Kidney glomerular epithelial cell (primary cell): ENCODE measurements around the gene ORM2.
"Not testable (repeated sequence)": the region's sequence is repeated elsewhere in the genome, so short reads cannot be mapped to it uniquely, and the experiment has no call there.

Experiments
- DNase-seq: peaks from one replicate; lab custom pipeline; 2025; lab: John Stamatoyannopoulos, UW

The ORM2 gene

DNA sequence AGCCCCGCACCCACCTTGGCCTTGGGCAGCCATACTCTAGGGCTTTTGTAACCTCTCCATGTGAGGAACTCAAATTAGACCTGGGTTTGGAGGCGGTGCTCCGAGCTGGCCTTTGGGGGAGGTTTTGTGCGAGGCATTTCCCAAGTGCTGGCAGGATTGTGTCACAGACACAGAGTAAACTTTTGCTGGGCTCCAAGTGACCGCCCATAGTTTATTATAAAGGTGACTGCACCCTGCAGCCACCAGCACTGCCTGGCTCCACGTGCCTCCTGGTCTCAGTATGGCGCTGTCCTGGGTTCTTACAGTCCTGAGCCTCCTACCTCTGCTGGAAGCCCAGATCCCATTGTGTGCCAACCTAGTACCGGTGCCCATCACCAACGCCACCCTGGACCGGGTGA lies at the start of gene ORM2:
Gene ORM2 (plus strand): TSS at position 245 of the 398 bp plus-strand sequence. CDS start 36 bp downstream, at position 281.
- DNase-seq: not testable (repeated sequence)

DNA sequence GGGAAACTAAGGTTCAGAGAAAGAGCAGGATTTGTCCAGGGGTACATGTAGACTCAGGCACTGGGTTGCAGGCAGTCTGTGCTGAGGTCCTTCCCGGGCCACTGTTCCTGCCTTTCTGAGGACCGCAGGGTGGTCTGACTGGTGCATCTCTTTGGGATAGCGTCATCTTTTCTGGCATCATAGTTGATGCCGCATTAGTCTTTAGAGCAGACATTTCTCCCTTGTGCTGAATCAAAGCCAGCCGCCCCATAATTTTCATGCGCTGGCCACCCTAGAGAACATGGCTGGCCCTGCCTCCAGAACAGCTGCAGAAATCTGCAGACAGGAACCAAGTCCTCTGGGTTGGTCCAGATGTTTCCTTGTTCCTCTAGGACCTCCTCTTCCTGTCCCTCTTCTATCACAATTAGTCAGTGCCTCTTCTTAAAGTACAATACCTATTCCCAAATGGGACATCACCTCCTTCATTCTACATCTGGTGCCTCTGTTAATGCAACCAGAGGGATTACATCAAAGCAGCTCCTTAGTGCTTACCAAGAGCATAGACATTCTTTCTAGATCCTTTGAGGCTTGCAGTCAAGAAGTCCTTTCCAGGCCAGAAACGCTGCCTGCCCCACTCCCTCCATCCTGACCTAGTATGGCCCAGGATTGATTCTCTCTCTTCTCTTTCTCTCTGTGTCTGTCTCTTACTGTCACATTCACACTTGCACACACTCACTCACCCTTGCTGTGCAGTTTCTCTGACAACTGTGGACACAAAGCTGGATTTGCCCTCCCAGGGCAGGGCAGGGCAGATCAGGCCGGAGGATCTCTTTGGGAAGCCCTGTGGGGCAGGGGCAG lies 48.8 kb upstream of the ORM2 start:
- DNase-seq: no peak

GRCh38 chr9:114281473-114282103 lies 48.1 kb upstream of the ORM2 start:
- DNase-seq: no peak

- DNase-seq: no peak
These were observed 47.6 kb upstream of the ORM2 start for GRCh38 chr9:114282104-114282485.

GRCh38 chr9:114282507-114282906 lies 47.2 kb upstream of the ORM2 start:
- DNase-seq: no peak

DNA sequence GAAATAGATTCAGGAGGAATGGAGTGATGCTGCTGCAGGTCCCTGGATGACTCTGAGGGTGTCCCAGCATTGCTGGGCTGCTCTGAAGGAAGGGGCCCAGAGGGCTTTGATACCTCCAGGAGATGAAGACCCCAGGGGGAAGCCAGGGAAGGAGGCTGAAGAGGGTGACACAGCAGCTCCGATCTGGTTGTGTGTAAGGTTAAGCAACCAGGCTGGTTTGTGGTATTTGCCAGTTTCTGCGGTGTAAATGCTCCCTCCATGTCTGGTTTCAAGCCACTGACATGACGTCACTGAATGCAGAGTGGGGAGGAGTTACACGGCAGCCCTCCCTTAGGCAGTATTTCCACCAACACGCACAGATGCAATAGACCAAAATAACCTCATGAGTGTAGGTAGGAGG lies 46.7 kb upstream of the ORM2 start:
- DNase-seq: no peak

GRCh38 chr9:114283551-114284111 lies 46.0 kb upstream of the ORM2 start:
- no peak for DNase-seq

- no peak for DNase-seq
These were observed 45.2 kb upstream of the ORM2 start for GRCh38 chr9:114284316-114285060.

GRCh38 chr9:114285166-114285867 lies 44.4 kb upstream of the ORM2 start:
- peak; percentile 91 for DNase-seq

GRCh38 chr9:114286146-114286679 lies 43.5 kb upstream of the ORM2 start:
- no peak for DNase-seq

DNA sequence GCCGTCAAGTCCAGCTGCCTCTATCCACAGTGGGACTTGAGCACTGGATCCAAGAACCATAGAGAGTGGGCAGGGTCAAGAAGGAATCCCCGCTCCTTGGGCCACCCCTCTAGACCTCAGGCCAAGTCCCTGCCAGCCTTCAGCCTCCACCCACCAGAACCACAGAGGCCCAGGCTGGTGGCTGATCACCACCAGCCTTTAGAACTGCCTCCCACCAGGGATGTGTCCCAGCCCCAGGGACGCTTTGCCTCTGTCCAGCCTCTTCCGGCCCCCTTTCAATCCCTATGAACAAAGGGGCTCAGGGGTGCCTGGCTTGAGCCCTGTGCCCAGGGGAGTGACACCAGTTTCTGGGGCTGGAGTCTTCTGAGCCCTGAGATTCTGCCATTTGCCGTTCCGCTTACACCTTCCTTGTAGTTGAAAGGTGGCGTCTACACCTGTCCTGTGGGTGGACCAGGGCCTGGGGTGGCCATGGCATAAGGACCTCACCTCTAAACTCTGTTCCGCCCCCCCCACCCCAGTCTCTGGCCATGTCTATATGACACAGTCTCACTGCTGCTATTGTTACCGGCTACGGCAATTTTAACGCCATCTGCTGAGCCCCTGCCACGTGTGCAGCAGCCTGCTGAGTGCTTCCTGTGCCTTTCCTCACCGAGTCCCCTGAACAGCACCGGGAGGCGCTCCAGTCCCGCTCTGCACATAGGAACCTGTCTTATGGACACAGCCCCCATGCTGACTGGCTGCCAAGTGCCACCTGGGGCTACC lies 42.5 kb upstream of the ORM2 start:
- DNase-seq: no peak

DNA sequence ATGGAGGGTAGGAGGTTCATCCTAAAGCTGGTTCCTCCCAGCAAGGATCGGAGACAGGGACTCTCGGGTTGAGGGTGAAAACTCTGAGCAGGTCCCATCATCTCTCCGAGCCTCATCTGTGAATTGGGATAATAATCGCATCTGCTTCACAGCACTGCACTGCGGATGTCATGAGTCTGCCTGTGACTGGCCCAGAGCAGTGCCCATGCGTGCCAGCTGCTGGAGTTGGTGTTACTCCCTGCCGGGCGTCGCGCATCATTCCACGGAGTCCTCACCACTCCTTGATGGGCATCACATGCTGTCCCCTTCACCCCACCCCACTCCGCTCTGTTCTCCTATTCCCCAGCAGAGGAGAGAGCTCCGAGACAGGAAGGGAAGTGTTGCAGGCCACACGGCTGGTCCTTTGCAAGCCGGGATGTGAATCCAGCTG lies 41.9 kb upstream of the ORM2 start:
- DNase-seq: no peak

DNA sequence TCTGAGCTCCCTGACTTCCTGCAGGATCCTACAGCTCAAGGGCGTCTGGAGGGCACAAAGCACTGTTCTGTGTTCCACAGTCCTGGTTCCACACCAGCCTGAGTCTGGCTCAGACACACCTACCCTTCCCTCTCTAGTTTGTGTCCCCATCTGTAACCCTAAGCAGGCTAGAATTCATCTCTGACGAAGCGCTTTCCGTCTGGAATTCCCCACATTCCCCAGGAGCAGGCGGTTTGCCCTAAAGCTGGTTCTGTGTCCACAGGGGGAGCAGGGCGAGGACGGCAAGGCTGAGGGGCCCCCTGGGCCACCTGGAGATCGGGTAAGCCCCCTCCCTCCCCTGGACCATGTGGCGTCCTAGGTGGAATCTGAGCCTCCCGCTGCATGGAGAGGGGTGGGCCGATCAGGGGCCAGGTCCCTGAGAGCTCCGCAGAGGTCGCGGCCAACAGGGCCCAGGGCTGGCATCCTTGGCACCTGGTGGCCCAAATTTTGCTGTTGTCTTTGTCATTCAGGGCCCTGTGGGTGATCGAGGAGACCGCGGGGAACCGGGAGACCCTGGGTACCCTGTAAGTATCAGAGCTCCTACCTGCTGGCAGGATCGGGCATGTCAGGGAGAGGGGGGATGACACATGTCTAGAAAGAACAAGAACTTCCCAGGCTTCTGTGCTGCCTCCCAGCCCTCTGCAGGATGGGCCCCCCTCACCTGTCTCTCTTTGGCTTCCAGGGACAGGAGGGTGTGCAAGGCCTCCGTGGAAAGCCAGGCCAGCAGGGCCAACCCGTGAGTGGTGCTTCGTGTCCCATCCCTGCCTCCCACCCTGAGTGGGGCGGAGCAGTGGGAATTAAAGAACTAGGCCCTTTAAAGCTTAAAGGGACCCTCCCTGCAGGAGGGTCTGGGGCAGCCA lies 41.2 kb upstream of the ORM2 start:
- DNase-seq: peak; percentile 69

GRCh38 chr9:114289106-114289505 lies 40.6 kb upstream of the ORM2 start:
- DNase-seq: no peak

DNA sequence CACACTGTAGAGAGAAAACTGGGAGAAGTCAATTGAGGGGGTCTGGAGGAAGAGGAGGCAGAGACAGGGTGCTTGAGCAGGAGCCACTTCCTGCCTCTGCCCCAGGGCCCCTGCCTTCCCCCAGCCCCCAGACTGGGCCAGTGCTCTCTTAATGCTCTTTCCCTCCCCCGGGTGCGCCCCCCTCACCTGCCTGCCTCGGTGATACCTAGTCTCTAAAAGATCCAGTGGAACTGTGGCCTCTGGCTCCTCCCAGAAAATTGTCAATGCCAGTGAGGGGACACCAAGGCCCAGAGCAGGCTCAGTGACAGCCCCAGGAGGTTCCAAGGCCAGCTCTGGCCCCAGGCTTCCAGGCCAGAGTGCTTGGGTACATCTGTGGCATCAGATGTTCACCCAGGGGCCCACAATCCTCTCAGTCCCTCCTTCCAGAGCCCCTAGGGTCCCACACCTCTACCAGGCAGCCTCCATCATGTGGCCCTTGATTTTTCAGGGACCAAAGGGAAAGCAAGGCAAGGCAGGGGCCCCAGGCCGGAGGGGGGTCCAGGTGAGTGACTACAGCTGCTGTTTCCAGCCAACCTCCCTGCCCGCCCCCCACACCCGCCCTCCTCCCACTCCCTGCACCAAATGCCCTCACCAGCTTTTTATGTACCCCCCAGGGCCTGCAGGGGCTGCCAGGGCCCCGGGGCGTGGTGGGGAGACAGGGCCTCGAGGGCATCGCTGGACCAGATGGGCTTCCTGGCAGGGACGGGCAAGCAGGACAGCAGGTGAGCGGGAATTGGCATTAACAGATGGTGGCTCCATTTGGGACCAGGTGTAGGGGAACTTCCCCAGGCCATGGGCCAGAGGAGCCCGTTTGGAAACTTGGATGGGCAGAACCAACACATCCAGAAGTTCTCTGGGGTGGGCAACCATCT lies 39.8 kb upstream of the ORM2 start:
- DNase-seq: no peak

DNA sequence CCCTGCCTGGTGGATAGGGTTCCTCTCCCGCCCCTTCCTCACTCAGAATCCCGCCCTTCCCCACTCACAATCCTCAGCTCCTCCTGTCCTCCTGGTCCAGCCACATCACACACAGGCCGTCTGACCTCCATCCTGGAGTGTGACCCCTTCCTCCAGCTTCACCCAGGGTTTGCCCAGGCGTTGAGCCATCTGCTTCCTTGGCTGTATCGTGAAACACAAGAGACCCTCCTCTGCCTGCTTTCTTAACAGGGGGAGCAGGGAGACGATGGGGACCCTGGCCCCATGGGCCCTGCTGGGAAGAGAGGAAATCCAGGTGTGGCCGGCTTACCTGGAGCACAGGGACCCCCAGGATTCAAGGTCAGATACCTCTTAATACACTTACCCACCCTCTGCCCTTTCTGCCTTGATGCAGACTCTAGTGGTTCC lies 39.1 kb upstream of the ORM2 start:
- no peak for DNase-seq

GRCh38 chr9:114291064-114291474 lies 38.6 kb upstream of the ORM2 start:
- DNase-seq: peak; percentile 35

DNA sequence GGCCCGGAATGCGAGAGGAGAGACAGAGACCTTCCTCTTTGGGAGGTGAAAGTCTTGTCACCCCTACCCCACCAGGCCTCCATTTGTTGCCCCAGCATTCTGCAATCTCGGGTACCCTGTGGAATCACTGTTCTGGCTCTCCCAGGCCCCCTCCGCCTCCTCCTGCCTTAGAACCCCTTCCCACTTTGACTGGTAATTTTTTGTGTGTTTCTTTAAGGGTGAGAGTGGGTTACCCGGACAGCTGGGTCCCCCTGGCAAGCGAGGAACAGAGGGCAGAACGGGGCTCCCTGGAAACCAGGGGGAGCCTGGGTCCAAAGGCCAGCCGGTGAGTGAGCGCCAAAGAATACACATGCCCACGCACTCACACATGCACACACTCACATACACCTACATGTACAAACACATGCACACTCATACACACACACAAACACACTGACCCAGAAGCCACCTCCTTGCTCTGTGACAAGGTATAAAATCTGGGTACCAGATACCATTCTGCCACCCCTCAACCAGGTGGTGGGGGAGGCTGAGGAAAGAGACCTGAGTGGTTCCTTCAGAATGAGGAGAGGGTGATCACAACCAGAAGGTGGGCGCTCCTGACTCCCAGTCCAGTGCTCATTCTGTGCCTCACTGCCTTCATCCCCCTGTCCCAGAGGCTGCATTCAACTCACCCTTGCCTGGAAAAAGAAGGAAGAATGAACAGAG lies 37.6 kb upstream of the ORM2 start:
- no peak for DNase-seq
